ENCODE measurements around the gene CENPVL1. TPM values are rescaled to one million over a fixed set of nuclear protein-coding genes. Genes with fewer than 3 reads are reported as not detected.
A peak's percentile ranks its signal among the peaks of the same experiment; 100 is the strongest.

CENPVL1 gene
- total RNA-seq, 1 donor from 2014 or later = not detected

GRCh38 chrX:51728202-51728601, 17.9 kb downstream of the CENPVL1 start:
- no peak for TF ChIP-seq CTCF (IDR thresholded peaks at IDR 0.05; ENCODE audit: borderline replicate concordance)
- intact Hi-C loops (cut with micrococcal nuclease) = no loop called here
- Histone ChIP-seq H3K27ac (replicated peaks) (no peak overlapping the region), H3K9me3 (replicated peaks) (no peaks in the 10 kb centered on the region), H3K27me3 (ENCODE audit: low read depth) (peaks cover 26% of the 10 kb centered on the region), H3K4me1 (no peaks in the 10 kb centered on the region), H3K36me3 (no peaks in the 10 kb centered on the region), H3K4me3 (no peak overlapping the region)
- DNase-seq = no peak

- H3K36me3 ChIP-seq = no peaks in the 10 kb centered on the region
- H3K27ac ChIP-seq (replicated peaks) = no peak overlapping the region
- no peaks in the 10 kb centered on the region for H3K9me3 ChIP-seq (replicated peaks)
- no peak overlapping the region for H3K4me3 ChIP-seq
- no peak for DNase-seq
- H3K27me3 ChIP-seq (ENCODE audit: low read depth) = peaks cover 51% of the 10 kb centered on the region
- no peaks in the 10 kb centered on the region for H3K4me1 ChIP-seq
- TF ChIP-seq CTCF (IDR thresholded peaks at IDR 0.05; ENCODE audit: borderline replicate concordance) = no peak
- intact Hi-C loops (cut with micrococcal nuclease) = no loop called here
Measured at GRCh38 chrX:51737091-51737490, 26.8 kb downstream of the CENPVL1 start.

GRCh38 chrX:51742586-51742985, 32.3 kb downstream of the CENPVL1 start:
- H3K4me3 ChIP-seq = peak overlapping the region; percentile 79

GRCh38 chrX:51743179-51743957, 33.1 kb downstream of the CENPVL1 start, which contains the start of gene GSPT2:
TSS of gene GSPT2 (plus strand) at chrX:51743442. CDS start at chrX:51743627, 185 bp downstream.
- Histone ChIP-seq H3K27me3 (ENCODE audit: low read depth) (peaks cover 7% of the 10 kb centered on the region), H3K4me3 (peak within 1 kb of the TSS; percentile 79), H3K36me3 (no peaks in the 10 kb centered on the region), H3K27ac (replicated peaks) (peak within 1 kb of the TSS; percentile 79), H3K9me3 (replicated peaks) (peaks cover 10% of the 10 kb centered on the region), H3K4me1 (peaks cover 10% of the 10 kb centered on the region)
- DNase-seq = peak; percentile 65
- intact Hi-C loops (cut with micrococcal nuclease) = no loop called here
- no peak for TF ChIP-seq CTCF (IDR thresholded peaks at IDR 0.05; ENCODE audit: borderline replicate concordance)

More at GRCh38 chrX:51742586-51742985, 32.3 kb downstream of the CENPVL1 start:
- no peak for DNase-seq
- TF ChIP-seq CTCF (IDR thresholded peaks at IDR 0.05; ENCODE audit: borderline replicate concordance) = no peak
- Histone ChIP-seq H3K27me3 (ENCODE audit: low read depth) (peaks cover 13% of the 10 kb centered on the region), H3K4me1 (peaks cover 10% of the 10 kb centered on the region), H3K9me3 (replicated peaks) (peaks cover 10% of the 10 kb centered on the region), H3K36me3 (no peaks in the 10 kb centered on the region), H3K27ac (replicated peaks) (peak overlapping the region; percentile 79)
- intact Hi-C loops (cut with micrococcal nuclease) = no loop called here

- no peak for DNase-seq
- Histone ChIP-seq H3K9me3 (replicated peaks) (peaks cover 10% of the 10 kb centered on the region), H3K4me1 (peaks cover 8% of the 10 kb centered on the region), H3K36me3 (no peaks in the 10 kb centered on the region), H3K27me3 (ENCODE audit: low read depth) (no peaks in the 10 kb centered on the region), H3K27ac (replicated peaks) (no peak overlapping the region), H3K4me3 (no peak overlapping the region)
- intact Hi-C loops (cut with micrococcal nuclease) = no loop called here
- no peak for TF ChIP-seq CTCF (IDR thresholded peaks at IDR 0.05; ENCODE audit: borderline replicate concordance)
Measured at GRCh38 chrX:51747671-51748070, 37.4 kb downstream of the CENPVL1 start.

All from left ventricle myocardium inferior (tissue), 1 donor.